Pulmonary artery endothelial cell (primary cell): ENCODE results near the gene DMD. TPM values are rescaled to one million over a fixed set of nuclear protein-coding genes. Genes with fewer than 3 reads are reported as not detected.
A peak's percentile ranks its signal among the peaks of the same experiment; 100 is the strongest.
"Not testable (repeated sequence)": the region's sequence is repeated elsewhere in the genome, so short reads cannot be mapped to it uniquely, and the experiment has no call there.

Experiments used
- DNase-seq: peaks from one replicate; pipeline ENCODE4 v3.0.0-alpha.2; 2011; ENCODE audit warnings: low read depth, low spot score
- total RNA-seq: library from RNA; depleted of rRNA; stranded (reverse); fragments of >200 nt; gene quantifications from 2 replicates; pipeline ENCODE4 v1.2.3, GENCODE V29; 2014

The DMD gene
- total RNA-seq, 1 donor from 2014 or later: 5.7 TPM

DNA sequence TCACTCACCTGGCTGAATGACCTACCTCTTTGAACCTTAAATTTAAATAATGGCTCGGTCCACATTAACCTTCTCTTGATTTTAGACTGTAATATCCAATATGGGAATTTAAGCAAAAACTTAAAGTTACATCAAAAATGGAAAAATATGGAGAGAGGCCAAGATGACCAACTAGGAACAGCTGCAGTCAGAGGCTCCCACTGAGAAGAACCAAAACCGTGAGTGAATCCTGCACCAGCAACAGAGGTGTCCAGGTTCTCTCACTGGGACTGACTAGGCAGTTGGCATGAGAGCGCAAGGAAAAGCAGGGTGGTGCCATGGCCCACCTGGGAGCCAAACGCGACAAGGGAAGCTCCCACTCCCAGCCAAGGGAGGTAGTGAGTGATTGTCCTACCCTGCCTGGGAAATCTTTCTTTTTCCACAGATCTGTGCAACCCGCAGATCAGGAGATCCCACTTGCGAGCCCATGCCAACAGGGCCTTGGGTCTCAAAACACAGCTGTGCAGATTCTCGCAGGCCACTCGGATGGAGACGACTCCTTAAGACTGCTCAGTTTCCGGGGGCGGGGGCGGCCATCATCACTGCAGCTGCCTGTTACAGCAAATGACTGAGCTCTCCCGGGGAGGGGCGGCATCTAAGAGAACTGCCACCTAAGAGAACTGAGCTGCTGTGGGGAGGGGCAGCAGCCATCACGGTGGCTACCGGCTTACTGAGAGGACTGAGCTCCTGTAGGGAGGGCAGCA, 343.4 kb downstream of the DMD start:
- no peak for DNase-seq

GRCh38 chrX:32852203-32852602, 359.1 kb downstream of the DMD start:
- no peak for DNase-seq

DNA sequence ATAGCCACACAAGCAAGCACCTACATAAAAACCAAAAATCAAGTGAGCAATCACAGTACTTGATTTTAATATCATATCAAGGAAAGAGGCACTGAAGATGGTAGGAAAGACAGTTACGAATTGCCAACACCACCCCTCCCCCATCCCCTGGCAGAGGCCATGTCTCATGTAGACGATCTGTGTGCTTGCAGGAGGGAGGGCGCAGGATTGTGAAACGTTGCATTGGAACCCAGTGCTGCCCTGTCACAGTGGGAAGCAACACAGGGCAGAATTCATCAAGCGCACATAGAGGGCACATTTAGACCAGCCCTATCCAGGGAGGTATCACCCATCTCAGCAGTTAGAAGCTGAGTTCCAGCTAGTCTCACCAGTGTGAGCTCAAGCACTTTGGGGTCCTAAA, 359.8 kb downstream of the DMD start:
- no peak for DNase-seq

GRCh38 chrX:32847921-32848320, 363.4 kb downstream of the DMD start:
- no peak for DNase-seq

GRCh38 chrX:32842053-32842452, 369.3 kb downstream of the DMD start:
- DNase-seq: no peak

GRCh38 chrX:32839781-32840180, 371.6 kb downstream of the DMD start:
- no peak for DNase-seq

GRCh38 chrX:32825009-32825408, 386.3 kb downstream of the DMD start:
- no peak for DNase-seq

- DNase-seq: no peak
Measured at GRCh38 chrX:32804034-32804433, 407.3 kb downstream of the DMD start.

- DNase-seq: no peak
Measured at GRCh38 chrX:32798990-32799389, 412.4 kb downstream of the DMD start.

- DNase-seq: no peak
Measured at GRCh38 chrX:32788936-32789335, 422.4 kb downstream of the DMD start.

DNA sequence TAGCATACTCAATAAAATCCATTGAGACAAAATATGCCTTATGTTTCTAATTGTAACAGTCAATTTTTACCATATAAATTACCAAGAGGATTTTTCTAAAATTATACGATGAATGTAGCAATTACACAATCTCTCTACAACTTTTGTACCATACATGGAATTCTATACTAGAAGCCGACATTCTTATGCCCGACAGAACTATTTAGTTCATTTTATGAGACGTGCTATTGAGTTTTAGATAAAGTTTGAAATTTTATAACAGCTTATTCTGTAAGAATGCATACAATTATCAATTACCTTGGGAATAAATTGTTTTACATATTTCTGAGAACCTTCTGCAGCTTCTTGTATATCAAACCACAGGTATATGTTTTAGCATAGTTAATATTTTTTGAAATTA, 431.2 kb downstream of the DMD start:
- DNase-seq: no peak

DNA sequence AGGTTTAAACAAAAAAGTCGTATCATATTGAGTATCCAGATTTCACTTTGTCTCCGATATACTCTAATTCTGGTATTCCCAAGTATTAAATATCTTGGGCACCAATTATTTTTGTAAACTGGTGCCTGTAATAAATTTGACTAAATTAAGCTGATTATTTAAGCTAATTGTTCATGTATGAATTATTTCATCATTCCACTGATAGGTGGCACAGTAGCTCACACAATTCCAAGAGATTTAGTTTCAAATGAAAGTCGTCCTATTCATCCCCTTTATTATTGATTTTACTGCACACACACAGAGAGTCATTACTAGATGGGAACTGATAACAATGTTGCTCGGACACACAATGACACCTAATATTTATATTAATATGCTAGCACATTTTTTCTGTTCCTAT, 432.4 kb downstream of the DMD start:
- DNase-seq: no peak

GRCh38 chrX:32774966-32775365, 436.4 kb downstream of the DMD start:
- DNase-seq: no peak

DNA sequence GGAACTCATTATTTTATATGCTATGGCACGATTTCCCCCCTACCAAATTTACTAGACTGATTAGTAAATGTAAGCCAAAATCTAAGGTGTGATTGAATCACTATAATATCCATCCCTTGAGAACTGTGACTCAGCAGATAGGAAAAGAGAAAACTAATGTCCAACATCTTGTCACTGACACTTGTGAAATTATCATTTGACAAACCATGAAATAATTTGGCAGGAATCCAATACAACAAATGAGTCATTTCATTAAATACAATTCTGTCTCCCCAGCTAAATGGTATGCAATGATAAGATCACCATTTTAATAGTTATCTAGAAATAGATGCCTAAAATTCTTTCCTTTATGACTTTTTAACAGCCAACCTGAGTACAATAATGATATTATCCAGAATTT, 462.3 kb downstream of the DMD start:
- DNase-seq: no peak

DNA sequence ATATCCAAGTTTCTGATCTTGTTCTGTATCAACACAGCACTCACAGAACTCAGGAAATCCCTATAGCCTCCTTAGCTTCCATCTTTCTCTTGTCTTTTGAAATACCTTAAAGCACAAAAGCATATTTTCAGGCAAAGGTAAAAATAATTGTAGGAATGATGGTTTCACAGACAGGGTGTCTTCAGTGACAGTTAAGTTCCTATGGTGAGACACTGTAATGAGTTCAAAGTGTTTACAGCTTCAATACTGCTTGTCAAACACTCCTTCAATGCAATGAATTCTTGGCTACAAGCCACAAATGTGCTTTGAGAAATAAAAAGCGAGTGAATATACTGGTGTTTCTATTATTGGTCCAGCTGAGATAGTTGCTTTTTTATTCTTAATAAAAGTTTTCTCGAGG, 466.0 kb downstream of the DMD start:
- no peak for DNase-seq

- peak; percentile 33 for DNase-seq
Measured at GRCh38 chrX:32744921-32745320, 466.4 kb downstream of the DMD start.

- no peak for DNase-seq
Measured at GRCh38 chrX:32741910-32742309, 469.4 kb downstream of the DMD start.

GRCh38 chrX:32708542-32708941, 502.8 kb downstream of the DMD start:
- no peak for DNase-seq

GRCh38 chrX:32705385-32705784, 506.0 kb downstream of the DMD start:
- not testable (repeated sequence) for DNase-seq

GRCh38 chrX:32687379-32687778, 524.0 kb downstream of the DMD start:
- DNase-seq: no peak

DNA sequence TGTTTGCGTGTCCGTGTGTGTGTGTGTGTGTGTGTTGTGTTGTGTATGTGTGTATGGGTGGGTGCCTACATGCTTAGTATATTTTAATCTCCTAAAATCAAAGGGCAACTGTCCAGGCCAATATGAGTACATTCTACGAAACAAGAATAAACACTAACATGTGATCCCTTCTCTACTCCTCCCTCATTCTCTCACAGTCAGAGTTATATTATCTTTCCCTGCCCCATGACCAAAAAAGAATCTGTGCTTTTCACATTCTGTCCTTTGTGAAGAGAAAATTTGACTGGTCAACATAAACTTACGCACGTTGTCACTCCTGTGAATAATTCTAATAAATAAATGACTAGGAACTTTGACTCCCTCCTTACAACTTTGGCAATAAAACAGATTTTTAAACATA, 532.9 kb downstream of the DMD start:
- no peak for DNase-seq

- DNase-seq: no peak
Measured at GRCh38 chrX:32673193-32673592, 538.2 kb downstream of the DMD start.

DNA sequence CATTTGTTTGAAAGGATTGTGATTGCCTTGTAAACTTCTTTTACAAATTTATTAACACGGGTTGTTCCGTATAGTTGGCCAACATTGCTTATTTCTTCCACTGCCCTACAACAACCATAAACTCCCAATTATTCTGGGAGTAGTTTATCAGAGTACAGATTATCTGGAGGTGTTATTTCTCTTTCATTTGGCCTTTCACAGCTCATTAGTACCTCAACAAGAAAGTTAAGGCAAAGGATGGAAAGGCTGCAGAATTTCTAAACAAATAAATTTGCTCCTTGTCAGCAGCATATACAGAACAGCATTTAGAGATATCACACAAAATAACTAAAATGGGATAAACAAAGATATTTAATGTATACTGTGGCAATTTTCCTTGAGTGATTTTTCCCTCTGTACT, 548.8 kb downstream of the DMD start:
- no peak for DNase-seq
